ENCODE data around the gene KLK7.
A peak's percentile ranks its signal among the peaks of the same experiment; 100 is the strongest.
"Not testable (repeated sequence)": the region's sequence is repeated elsewhere in the genome, so short reads cannot be mapped to it uniquely, and the experiment has no call there.

KLK7 gene

DNA sequence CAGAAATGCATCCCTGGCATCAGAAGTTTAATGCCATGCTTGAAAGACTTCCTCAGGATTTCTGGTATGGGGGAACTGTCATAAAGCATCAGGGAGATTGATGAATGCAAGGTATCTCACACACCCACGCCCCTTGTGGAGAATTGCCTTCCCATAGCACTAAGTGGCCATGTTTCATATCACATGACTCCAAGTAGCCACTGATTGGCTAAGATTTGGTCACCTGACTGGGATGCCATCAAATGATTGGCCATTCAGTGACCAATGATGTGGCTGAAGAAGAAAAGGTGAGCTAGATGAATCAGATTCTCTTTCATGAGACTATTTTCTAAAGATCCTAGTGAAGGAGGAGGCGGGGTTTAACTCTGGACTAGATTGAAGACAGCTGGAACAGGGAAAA, 10.4 kb upstream of the KLK7 start:
- H3K4me3 ChIP-seq (ENCODE audit: low read depth, low read length) = no peak overlapping the region
- no peaks in the 10 kb centered on the region for H3K9me3 ChIP-seq (ENCODE audit: control insufficient read depth, insufficient read depth, low read length)
- H3K9ac ChIP-seq (ENCODE audit: low read depth, low read length) = no peak overlapping the region
- H3K4me1 ChIP-seq (ENCODE audit: control insufficient read depth, insufficient read depth, low read length) = no peaks in the 10 kb centered on the region
- H3K36me3 ChIP-seq (ENCODE audit: control insufficient read depth, insufficient read depth, low read length) = no peaks in the 10 kb centered on the region
- H3K27me3 ChIP-seq (ENCODE audit: control insufficient read depth, insufficient read depth, low read length) = peaks cover 8% of the 10 kb centered on the region

DNA sequence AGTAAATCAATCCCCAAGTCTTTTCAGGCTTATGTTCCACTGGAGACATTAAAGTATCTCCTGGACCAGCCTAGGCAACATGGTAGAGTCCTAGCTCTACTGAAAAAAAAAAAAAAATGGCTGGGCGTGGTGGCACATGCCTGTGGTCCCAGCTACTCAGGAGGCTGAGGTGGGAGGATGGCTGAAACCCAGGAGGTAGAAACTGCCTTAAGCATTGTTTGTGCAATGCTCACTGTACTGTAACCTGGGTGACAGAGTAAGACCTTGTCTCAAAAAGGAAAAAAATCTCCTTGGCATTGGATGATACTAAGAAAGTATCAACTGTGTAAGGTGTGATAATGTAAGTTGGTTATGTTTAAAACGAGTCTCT, 8.9 kb upstream of the KLK7 start:
- no peak overlapping the region for H3K4me3 ChIP-seq (ENCODE audit: low read depth, low read length)
- H3K36me3 ChIP-seq (ENCODE audit: control insufficient read depth, insufficient read depth, low read length) = no peaks in the 10 kb centered on the region
- H3K27me3 ChIP-seq (ENCODE audit: control insufficient read depth, insufficient read depth, low read length) = peaks cover 20% of the 10 kb centered on the region

DNA sequence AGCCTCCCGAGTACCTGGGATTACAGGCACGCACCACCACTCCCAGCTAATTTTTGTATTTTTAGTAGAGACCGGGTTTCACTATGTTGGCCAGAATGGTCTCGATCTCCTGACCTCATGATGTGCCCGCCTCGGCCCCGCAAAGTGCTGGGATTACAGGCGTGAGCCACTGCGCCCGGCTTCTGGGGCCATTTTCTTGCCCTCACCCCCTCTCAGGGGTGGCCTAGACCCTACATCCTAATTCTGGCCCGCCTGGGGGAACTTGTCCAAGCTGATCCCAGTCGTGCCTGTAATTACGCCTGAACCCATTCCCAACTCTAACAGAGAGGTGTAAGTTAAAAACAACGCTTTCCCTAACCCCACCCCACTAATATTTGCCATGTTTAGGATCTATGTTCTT, 699 bp upstream of the KLK7 start:
- not testable (repeated sequence) for H3K36me3 ChIP-seq (ENCODE audit: control insufficient read depth, insufficient read depth, low read length); H3K9ac ChIP-seq (ENCODE audit: low read depth, low read length); H3K4me1 ChIP-seq (ENCODE audit: control insufficient read depth, insufficient read depth, low read length); H3K9me3 ChIP-seq (ENCODE audit: control insufficient read depth, insufficient read depth, low read length)
- Histone ChIP-seq H3K4me3 (ENCODE audit: low read depth, low read length) (peak overlapping the region; percentile 45), H3K27me3 (ENCODE audit: control insufficient read depth, insufficient read depth, low read length) (peaks cover 37% of the 10 kb centered on the region)

More for the DNA sequence above, 8.9 kb upstream of the KLK7 start:
- Histone ChIP-seq H3K9ac (ENCODE audit: low read depth, low read length) (no peak overlapping the region), H3K9me3 (ENCODE audit: control insufficient read depth, insufficient read depth, low read length) (no peaks in the 10 kb centered on the region), H3K4me1 (ENCODE audit: control insufficient read depth, insufficient read depth, low read length) (no peaks in the 10 kb centered on the region)

DNA sequence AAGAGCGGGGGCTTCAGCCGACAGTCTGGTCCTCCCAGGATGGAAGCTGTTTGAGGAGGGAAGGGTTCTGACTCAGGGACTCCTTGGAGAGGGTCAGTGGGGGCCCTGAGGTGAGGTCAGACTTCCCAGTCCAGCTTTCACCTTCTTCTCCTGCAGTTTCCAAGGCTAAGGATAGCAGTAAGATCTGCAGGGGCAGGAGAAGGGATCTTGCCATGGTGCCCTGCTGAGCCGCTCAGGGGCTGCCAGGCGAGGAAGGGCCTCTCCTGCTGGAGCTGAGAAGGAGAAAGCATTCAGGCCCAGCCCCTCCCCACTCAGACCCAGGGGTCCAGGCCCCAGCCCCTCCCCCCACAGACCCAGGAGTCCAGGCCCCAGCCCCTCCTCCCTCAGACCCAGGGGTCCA, 1.5 kb downstream of the KLK7 start:
- Histone ChIP-seq H3K9ac (ENCODE audit: low read depth, low read length) (no peak overlapping the region), H3K9me3 (ENCODE audit: control insufficient read depth, insufficient read depth, low read length) (no peaks in the 10 kb centered on the region), H3K4me1 (ENCODE audit: control insufficient read depth, insufficient read depth, low read length) (peaks cover 6% of the 10 kb centered on the region), H3K36me3 (ENCODE audit: control insufficient read depth, insufficient read depth, low read length) (no peaks in the 10 kb centered on the region), H3K27me3 (ENCODE audit: control insufficient read depth, insufficient read depth, low read length) (peaks cover 20% of the 10 kb centered on the region), H3K4me3 (ENCODE audit: low read depth, low read length) (no peak overlapping the region)

DNA sequence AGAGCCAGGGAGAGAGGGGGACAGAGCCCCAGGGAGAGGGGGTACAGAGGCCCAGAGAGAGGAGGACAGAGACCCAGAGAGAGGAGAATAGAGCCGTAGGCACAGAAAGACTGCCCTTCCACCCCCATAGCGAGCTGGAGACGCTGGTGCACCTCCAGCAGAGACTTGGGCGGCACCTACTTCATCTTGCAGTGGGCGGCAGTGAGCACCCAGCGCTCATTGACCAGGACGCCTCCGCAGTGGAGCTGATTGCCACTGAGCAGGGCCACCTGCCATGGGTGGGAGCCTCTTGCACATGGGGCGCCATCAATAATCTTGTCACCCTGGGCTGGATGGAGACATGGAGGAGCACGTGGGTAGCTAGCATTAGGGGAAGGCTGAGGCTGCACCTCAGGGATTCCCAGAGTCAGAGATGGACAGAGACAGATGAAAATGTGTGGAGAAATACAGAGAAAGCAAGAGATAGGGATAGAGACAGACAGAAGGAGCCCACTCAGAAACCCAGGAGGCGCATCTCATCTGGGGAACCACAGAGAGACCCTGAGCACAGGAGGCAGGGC, 2.0 kb downstream of the KLK7 start:
- peaks cover 6% of the 10 kb centered on the region for H3K4me1 ChIP-seq (ENCODE audit: control insufficient read depth, insufficient read depth, low read length)
- H3K36me3 ChIP-seq (ENCODE audit: control insufficient read depth, insufficient read depth, low read length) = no peaks in the 10 kb centered on the region
- H3K4me3 ChIP-seq (ENCODE audit: low read depth, low read length) = no peak overlapping the region
- no peak overlapping the region for H3K9ac ChIP-seq (ENCODE audit: low read depth, low read length)
- H3K9me3 ChIP-seq (ENCODE audit: control insufficient read depth, insufficient read depth, low read length) = no peaks in the 10 kb centered on the region
- peaks cover 17% of the 10 kb centered on the region for H3K27me3 ChIP-seq (ENCODE audit: control insufficient read depth, insufficient read depth, low read length)

DNA sequence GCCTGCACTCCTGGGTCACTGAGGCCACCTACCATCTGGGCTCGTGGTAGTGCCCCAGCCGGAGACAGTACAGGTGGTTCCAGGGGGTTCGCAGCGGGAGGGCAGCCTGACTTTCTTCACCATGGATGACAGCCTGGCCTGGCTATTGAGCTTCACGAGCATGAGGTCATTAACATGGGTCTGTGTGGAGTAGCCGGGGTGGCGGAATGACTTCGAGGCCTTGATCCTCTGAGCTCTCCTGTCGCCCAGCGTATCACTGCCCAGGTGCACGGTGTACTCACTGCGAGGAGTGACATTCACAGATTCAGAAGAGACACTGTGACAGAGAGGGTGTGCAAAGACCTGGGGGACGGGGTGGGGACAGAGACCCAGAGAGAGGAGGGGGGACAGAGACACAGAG, 3.5 kb downstream of the KLK7 start:
- H3K9me3 ChIP-seq (ENCODE audit: control insufficient read depth, insufficient read depth, low read length) = no peaks in the 10 kb centered on the region
- peaks cover 14% of the 10 kb centered on the region for H3K27me3 ChIP-seq (ENCODE audit: control insufficient read depth, insufficient read depth, low read length)
- H3K9ac ChIP-seq (ENCODE audit: low read depth, low read length) = no peak overlapping the region
- H3K36me3 ChIP-seq (ENCODE audit: control insufficient read depth, insufficient read depth, low read length) = no peaks in the 10 kb centered on the region
- H3K4me1 ChIP-seq (ENCODE audit: control insufficient read depth, insufficient read depth, low read length) = peaks cover 6% of the 10 kb centered on the region
- no peak overlapping the region for H3K4me3 ChIP-seq (ENCODE audit: low read depth, low read length)

DNA sequence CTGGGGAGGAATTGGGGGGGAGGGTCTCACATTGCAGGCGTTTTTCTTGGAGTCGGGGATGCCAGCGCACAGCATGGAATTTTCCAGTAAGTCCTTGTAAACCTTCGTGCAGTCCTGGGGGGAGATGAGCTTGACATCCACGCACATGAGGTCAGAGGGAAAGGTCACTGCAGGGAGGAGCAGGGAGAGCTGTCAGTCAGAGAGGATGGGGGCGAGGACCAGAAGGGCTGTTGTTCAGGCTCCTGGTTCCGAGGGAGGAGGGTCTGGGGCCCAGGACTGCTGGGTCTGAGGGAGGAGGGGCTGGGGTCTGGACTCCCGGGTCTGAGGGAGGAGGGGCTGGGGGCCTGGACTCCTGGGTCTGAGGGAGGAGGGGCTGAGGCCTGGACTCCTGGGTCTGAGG, 4.0 kb downstream of the KLK7 start:
- Histone ChIP-seq H3K4me3 (ENCODE audit: low read depth, low read length) (no peak overlapping the region), H3K36me3 (ENCODE audit: control insufficient read depth, insufficient read depth, low read length) (no peaks in the 10 kb centered on the region), H3K27me3 (ENCODE audit: control insufficient read depth, insufficient read depth, low read length) (peaks cover 14% of the 10 kb centered on the region), H3K4me1 (ENCODE audit: control insufficient read depth, insufficient read depth, low read length) (peaks cover 6% of the 10 kb centered on the region), H3K9me3 (ENCODE audit: control insufficient read depth, insufficient read depth, low read length) (no peaks in the 10 kb centered on the region), H3K9ac (ENCODE audit: low read depth, low read length) (no peak overlapping the region)

DNA sequence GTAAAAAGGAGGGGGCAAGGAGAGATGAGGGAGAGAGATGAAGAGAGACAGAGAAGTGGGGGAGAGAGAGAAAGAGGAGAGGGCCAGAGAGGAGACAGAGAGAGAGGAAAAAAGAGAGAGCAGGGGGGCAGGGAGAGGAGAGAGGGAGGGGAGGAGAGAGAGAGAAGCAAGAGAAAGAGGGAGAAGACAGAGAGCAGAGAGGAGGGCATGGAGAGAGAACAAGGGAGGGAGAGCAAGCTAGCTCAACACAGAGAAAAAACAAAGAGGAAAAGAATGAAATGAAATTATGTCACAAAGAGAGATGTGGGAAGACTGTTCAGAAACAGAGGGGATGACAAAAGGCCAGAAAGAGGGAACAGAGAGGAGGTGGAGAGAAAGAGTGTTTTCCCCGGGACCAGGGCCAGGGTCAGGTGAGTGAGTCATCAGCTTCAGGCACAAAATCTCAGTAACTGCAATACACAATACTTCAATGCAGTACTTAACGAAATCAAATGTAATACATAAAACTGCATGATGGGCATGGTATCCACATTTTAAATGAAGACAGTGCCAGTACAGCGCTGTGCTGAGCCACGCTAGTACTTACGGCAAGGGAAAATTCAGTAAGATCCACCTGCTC, 4.8 kb downstream of the KLK7 start:
- H3K9ac ChIP-seq (ENCODE audit: low read depth, low read length) = no peak overlapping the region
- H3K9me3 ChIP-seq (ENCODE audit: control insufficient read depth, insufficient read depth, low read length) = no peaks in the 10 kb centered on the region
- H3K27me3 ChIP-seq (ENCODE audit: control insufficient read depth, insufficient read depth, low read length) = peaks cover 11% of the 10 kb centered on the region
- no peaks in the 10 kb centered on the region for H3K36me3 ChIP-seq (ENCODE audit: control insufficient read depth, insufficient read depth, low read length)
- H3K4me3 ChIP-seq (ENCODE audit: low read depth, low read length) = no peak overlapping the region
- peaks cover 6% of the 10 kb centered on the region for H3K4me1 ChIP-seq (ENCODE audit: control insufficient read depth, insufficient read depth, low read length)

DNA sequence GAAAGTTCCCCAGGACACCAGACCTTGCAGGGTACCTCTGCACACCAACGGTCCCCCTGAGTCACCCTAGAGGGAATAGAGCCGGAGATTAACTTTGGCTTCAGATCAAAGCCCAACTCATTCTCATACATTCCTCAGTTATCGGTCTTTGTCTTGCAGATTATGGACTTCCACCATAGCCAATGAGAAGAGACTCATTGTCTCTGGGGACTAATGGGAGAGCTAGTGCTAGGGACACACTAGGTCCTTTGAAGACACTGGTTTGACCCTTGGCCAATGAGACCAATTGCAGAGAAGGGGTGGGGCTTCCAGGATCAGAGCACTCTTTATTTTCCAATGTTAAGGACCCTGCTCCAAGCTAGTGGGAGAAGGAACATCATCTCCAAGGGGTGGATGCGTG, 6.1 kb downstream of the KLK7 start:
- Histone ChIP-seq H3K9me3 (ENCODE audit: control insufficient read depth, insufficient read depth, low read length) (no peaks in the 10 kb centered on the region), H3K9ac (ENCODE audit: low read depth, low read length) (no peak overlapping the region), H3K4me1 (ENCODE audit: control insufficient read depth, insufficient read depth, low read length) (peaks cover 6% of the 10 kb centered on the region), H3K36me3 (ENCODE audit: control insufficient read depth, insufficient read depth, low read length) (no peaks in the 10 kb centered on the region), H3K4me3 (ENCODE audit: low read depth, low read length) (no peak overlapping the region), H3K27me3 (ENCODE audit: control insufficient read depth, insufficient read depth, low read length) (peaks cover 8% of the 10 kb centered on the region)

DNA sequence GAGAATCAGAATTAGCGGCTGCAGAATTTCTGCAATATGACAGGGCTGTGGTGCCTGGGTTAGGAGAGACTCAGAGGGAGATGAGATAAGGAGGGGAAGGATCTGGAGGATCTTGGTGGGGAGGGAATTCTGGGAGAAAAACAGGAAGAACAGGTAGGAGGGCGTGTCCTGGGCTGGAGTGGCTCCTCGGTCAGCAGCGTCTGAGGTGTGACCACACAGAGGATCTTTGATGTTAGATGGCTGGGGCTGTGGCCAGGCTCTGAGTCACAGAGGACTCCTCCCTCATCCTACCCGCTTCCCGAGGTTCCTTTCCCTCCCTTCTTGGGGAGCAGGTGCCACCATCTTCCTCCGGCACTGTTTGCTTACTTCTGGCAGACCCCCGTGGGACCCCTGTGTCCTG, 8.0 kb downstream of the KLK7 start:
- Histone ChIP-seq H3K4me3 (ENCODE audit: low read depth, low read length) (no peak overlapping the region), H3K27me3 (ENCODE audit: control insufficient read depth, insufficient read depth, low read length) (peaks cover under 1% of the 10 kb centered on the region)

DNA sequence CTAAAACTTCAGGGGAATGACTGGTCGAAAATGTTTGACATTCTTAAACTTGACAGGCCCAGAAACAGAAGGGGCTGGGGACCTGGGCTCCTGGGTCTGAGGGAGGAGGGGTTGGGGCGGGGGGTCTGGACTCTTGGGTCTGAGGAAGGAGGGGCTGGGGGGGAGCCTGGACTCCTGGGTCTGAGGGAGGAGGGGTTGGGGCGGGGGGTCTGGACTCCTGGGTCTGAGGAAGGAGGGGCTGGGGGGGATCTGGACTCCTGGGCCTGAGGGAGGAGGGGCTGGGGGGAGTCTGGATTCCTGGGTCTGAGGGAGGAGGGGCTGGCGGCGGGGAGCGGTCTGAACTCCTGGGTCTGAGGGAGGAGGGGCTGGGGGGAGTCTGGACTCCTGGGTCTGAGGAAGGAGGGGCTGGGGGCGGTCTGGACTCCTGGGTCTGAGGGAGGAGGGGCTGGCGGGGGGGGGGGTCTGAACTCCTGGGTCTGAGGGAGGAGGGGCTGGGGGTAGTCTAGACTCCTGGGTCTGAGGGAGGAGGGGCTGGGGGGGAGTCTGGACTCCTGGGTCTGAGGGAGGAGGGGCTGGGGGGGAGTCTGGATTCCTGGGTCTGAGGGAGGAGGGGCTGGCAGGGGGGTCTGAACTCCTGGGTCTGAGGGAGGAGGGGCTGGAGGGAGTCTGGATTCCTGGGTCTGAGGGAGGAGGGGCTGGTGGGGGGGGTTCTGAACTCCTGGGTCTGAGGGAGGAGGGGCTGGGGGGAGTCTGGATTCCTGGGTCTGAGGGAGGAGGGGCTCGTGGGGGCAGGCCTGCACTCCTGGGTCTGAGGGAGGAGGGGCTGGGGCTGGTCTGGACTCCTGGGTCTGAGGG, 8.8 kb downstream of the KLK7 start:
- Histone ChIP-seq H3K36me3 (ENCODE audit: control insufficient read depth, insufficient read depth, low read length) (no peaks in the 10 kb centered on the region), H3K9me3 (ENCODE audit: control insufficient read depth, insufficient read depth, low read length) (no peaks in the 10 kb centered on the region), H3K4me1 (ENCODE audit: control insufficient read depth, insufficient read depth, low read length) (peaks cover 7% of the 10 kb centered on the region), H3K27me3 (ENCODE audit: control insufficient read depth, insufficient read depth, low read length) (no peaks in the 10 kb centered on the region), H3K9ac (ENCODE audit: low read depth, low read length) (no peak overlapping the region), H3K4me3 (ENCODE audit: low read depth, low read length) (no peak overlapping the region)

More for the DNA sequence above, 8.0 kb downstream of the KLK7 start:
- Histone ChIP-seq H3K36me3 (ENCODE audit: control insufficient read depth, insufficient read depth, low read length) (no peaks in the 10 kb centered on the region), H3K4me1 (ENCODE audit: control insufficient read depth, insufficient read depth, low read length) (peaks cover 7% of the 10 kb centered on the region), H3K9me3 (ENCODE audit: control insufficient read depth, insufficient read depth, low read length) (no peaks in the 10 kb centered on the region), H3K9ac (ENCODE audit: low read depth, low read length) (no peak overlapping the region)

DNA sequence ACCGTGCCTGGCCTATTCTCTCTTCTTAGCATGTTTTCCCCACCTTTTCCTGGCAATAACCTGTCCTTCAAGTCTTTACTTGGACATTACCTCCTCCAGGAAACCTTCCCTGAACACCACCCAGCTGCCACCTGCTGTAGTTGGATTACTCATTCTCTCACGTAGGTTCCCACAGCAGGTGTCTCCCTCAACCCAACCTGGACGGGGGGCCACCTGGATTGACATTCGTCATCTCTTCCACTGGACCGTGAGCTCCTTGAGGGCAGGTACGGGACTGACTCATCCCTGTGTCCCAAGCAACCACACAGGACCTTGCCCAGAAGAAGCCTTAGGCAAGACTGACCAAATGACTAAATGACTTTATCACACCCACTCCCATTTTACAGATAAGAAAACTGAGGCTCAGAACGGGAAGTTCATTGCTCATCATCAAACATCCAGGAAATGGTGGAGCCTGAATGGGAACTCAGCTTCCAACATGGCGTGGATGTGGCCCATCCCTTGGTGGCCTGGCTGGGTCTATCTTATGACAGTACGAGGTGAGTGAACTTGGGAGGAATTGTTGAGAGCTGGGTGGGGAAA, 10.8 kb downstream of the KLK7 start:
- no peak overlapping the region for H3K9ac ChIP-seq (ENCODE audit: low read depth, low read length)
- H3K36me3 ChIP-seq (ENCODE audit: control insufficient read depth, insufficient read depth, low read length) = no peaks in the 10 kb centered on the region
- no peaks in the 10 kb centered on the region for H3K27me3 ChIP-seq (ENCODE audit: control insufficient read depth, insufficient read depth, low read length)
- H3K4me1 ChIP-seq (ENCODE audit: control insufficient read depth, insufficient read depth, low read length) = peaks cover 7% of the 10 kb centered on the region
- no peak overlapping the region for H3K4me3 ChIP-seq (ENCODE audit: low read depth, low read length)
- no peaks in the 10 kb centered on the region for H3K9me3 ChIP-seq (ENCODE audit: control insufficient read depth, insufficient read depth, low read length)
